Central memory CD8-positive, alpha-beta T cell (primary cell): ENCODE results near the gene RNU7-1.
A peak's percentile ranks its signal among the peaks of the same experiment; 100 is the strongest.

Experiments used
- ATAC-seq: fragments of 150-1000 bp; cut with Tn5 transposase; replicated peaks from 2 replicates; pipeline ENCODE4 v1.10.0; 2022; ENCODE audit warnings: mild to moderate bottlenecking, moderate FRiP score, moderate number of reproducible peaks; ENCODE audit not compliant: poor library complexity, severe bottlenecking; ENCODE audit errors: extremely low read depth
- DNase-seq, 2 donors: peaks; one replicate each; pipeline ENCODE4 v3.0.0; 2021; ENCODE audit warnings: low spot score in 2 of 2
- H3K27ac Mint-ChIP-seq: one replicate; pipeline ENCODE4 v1.8.0; 2022; ENCODE audit warnings: low read depth, mild to moderate bottlenecking, moderate library complexity, mixed read lengths
- H3K27me3 Mint-ChIP-seq: one replicate; pipeline ENCODE4 v1.8.0; 2022; ENCODE audit warnings: mixed read lengths
- H3K36me3 Mint-ChIP-seq: one replicate; pipeline ENCODE4 v1.8.0; 2022; ENCODE audit warnings: mild to moderate bottlenecking, moderate library complexity, mixed read lengths; ENCODE audit not compliant: insufficient read depth
- H3K4me1 Mint-ChIP-seq: one replicate; pipeline ENCODE4 v1.8.0; 2022; ENCODE audit warnings: mixed read lengths
- H3K4me3 Mint-ChIP-seq: one replicate; pipeline ENCODE4 v1.8.0; 2022; ENCODE audit warnings: mild to moderate bottlenecking, moderate library complexity, mixed read lengths
- H3K9me3 Mint-ChIP-seq: one replicate; pipeline ENCODE4 v1.8.0; 2022; ENCODE audit warnings: mixed read lengths

The RNU7-1 gene

GRCh38 chr12:6923851-6924250 lies 19.8 kb upstream of the RNU7-1 start:
- Mint-ChIP-seq H3K4me3 (peak overlapping the region; percentile 58), H3K9me3 (no peaks in the 10 kb centered on the region), H3K4me1 (peaks cover 28% of the 10 kb centered on the region), H3K27me3 (no peaks in the 10 kb centered on the region), H3K27ac (no peak overlapping the region), H3K36me3 (peaks cover 30% of the 10 kb centered on the region)
- DNase-seq (no peak), ATAC-seq (no peak)

- H3K27me3 Mint-ChIP-seq, result no peaks in the 10 kb centered on the region
- H3K4me1 Mint-ChIP-seq, result peaks cover 41% of the 10 kb centered on the region
- no peak for ATAC-seq
- H3K9me3 Mint-ChIP-seq, result no peaks in the 10 kb centered on the region
- H3K4me3 Mint-ChIP-seq, result peak overlapping the region; percentile 58
- no peak for DNase-seq
- peak overlapping the region; percentile 12 for H3K27ac Mint-ChIP-seq
- peaks cover 21% of the 10 kb centered on the region for H3K36me3 Mint-ChIP-seq
Measured at GRCh38 chr12:6925239-6925539, 18.4 kb upstream of the RNU7-1 start.

GRCh38 chr12:6925540-6926279 lies 17.9 kb upstream of the RNU7-1 start:
- peak overlapping the region; percentile 12 for H3K27ac Mint-ChIP-seq
- peaks cover 45% of the 10 kb centered on the region for H3K4me1 Mint-ChIP-seq
- no peaks in the 10 kb centered on the region for H3K9me3 Mint-ChIP-seq
- no peaks in the 10 kb centered on the region for H3K27me3 Mint-ChIP-seq
- peaks cover 21% of the 10 kb centered on the region for H3K36me3 Mint-ChIP-seq
- DNase-seq, result no peak
- ATAC-seq, result no peak
- peak overlapping the region; percentile 83 for H3K4me3 Mint-ChIP-seq

GRCh38 chr12:6927379-6928021 lies 16.1 kb upstream of the RNU7-1 start, which contains the start of gene ATN1:
Gene ATN1 (plus strand): TSS chr12:6927959. CDS start chr12:6934002, 6,043 bp downstream.
- no peaks in the 10 kb centered on the region for H3K9me3 Mint-ChIP-seq
- ATAC-seq (no peak), DNase-seq (no peak)
- no peaks in the 10 kb centered on the region for H3K27me3 Mint-ChIP-seq
- peak within 1 kb of the TSS; percentile 90 for H3K27ac Mint-ChIP-seq
- H3K4me3 Mint-ChIP-seq, result peak within 1 kb of the TSS; percentile 83
- H3K4me1 Mint-ChIP-seq, result peaks cover 51% of the 10 kb centered on the region
- peaks cover 12% of the 10 kb centered on the region for H3K36me3 Mint-ChIP-seq

- H3K27ac Mint-ChIP-seq, result peak overlapping the region; percentile 90
- H3K36me3 Mint-ChIP-seq, result peaks cover 15% of the 10 kb centered on the region
Measured at GRCh38 chr12:6928022-6928702, 15.5 kb upstream of the RNU7-1 start.

GRCh38 chr12:6928703-6929407 lies 14.8 kb upstream of the RNU7-1 start:
- Mint-ChIP-seq H3K36me3 (peaks cover 13% of the 10 kb centered on the region), H3K9me3 (no peaks in the 10 kb centered on the region), H3K27me3 (no peaks in the 10 kb centered on the region), H3K27ac (peak overlapping the region; percentile 90), H3K4me1 (peaks cover 56% of the 10 kb centered on the region), H3K4me3 (peak overlapping the region; percentile 82)
- DNase-seq (no peak), ATAC-seq (no peak)

More at GRCh38 chr12:6928022-6928702, 15.5 kb upstream of the RNU7-1 start:
- Mint-ChIP-seq H3K4me1 (peaks cover 54% of the 10 kb centered on the region), H3K9me3 (no peaks in the 10 kb centered on the region), H3K27me3 (no peaks in the 10 kb centered on the region), H3K4me3 (peak overlapping the region; percentile 83)
- DNase-seq (no peak), ATAC-seq (peak; percentile 31)

- Mint-ChIP-seq H3K27ac (peak overlapping the region; percentile 90), H3K36me3 (peaks cover 9% of the 10 kb centered on the region), H3K9me3 (no peaks in the 10 kb centered on the region), H3K4me3 (peak overlapping the region; percentile 82), H3K4me1 (peaks cover 54% of the 10 kb centered on the region), H3K27me3 (no peaks in the 10 kb centered on the region)
- DNase-seq, result no peak
- ATAC-seq, result no peak
Measured at GRCh38 chr12:6929466-6930452, 13.9 kb upstream of the RNU7-1 start.

GRCh38 chr12:6932766-6933165 lies 10.8 kb upstream of the RNU7-1 start:
- DNase-seq, result no peak
- H3K36me3 Mint-ChIP-seq, result peaks cover 7% of the 10 kb centered on the region
- no peaks in the 10 kb centered on the region for H3K27me3 Mint-ChIP-seq
- H3K4me1 Mint-ChIP-seq, result peaks cover 59% of the 10 kb centered on the region
- no peak overlapping the region for H3K27ac Mint-ChIP-seq
- ATAC-seq, result no peak
- no peaks in the 10 kb centered on the region for H3K9me3 Mint-ChIP-seq
- H3K4me3 Mint-ChIP-seq, result no peak overlapping the region

GRCh38 chr12:6934110-6934509 lies 9.5 kb upstream of the RNU7-1 start:
- H3K4me3 Mint-ChIP-seq, result no peak overlapping the region
- H3K36me3 Mint-ChIP-seq, result peaks cover 10% of the 10 kb centered on the region
- no peaks in the 10 kb centered on the region for H3K9me3 Mint-ChIP-seq
- H3K27ac Mint-ChIP-seq, result peak overlapping the region; percentile 26
- no peaks in the 10 kb centered on the region for H3K27me3 Mint-ChIP-seq
- DNase-seq, result no peak
- no peak for ATAC-seq
- peaks cover 60% of the 10 kb centered on the region for H3K4me1 Mint-ChIP-seq

- peak overlapping the region; percentile 78 for H3K4me3 Mint-ChIP-seq
- peaks cover 49% of the 10 kb centered on the region for H3K4me1 Mint-ChIP-seq
- ATAC-seq (no peak), DNase-seq (no peak)
- no peaks in the 10 kb centered on the region for H3K9me3 Mint-ChIP-seq
- H3K27ac Mint-ChIP-seq, result peak overlapping the region; percentile 86
- peaks cover 10% of the 10 kb centered on the region for H3K36me3 Mint-ChIP-seq
- H3K27me3 Mint-ChIP-seq, result no peaks in the 10 kb centered on the region
Measured at GRCh38 chr12:6935371-6936193, 8.0 kb upstream of the RNU7-1 start.

GRCh38 chr12:6936194-6936635 lies 7.4 kb upstream of the RNU7-1 start:
- peaks cover 10% of the 10 kb centered on the region for H3K36me3 Mint-ChIP-seq
- DNase-seq, result no peak
- H3K4me3 Mint-ChIP-seq, result peak overlapping the region; percentile 78
- H3K27ac Mint-ChIP-seq, result peak overlapping the region; percentile 86
- H3K4me1 Mint-ChIP-seq, result peaks cover 49% of the 10 kb centered on the region
- H3K9me3 Mint-ChIP-seq, result no peaks in the 10 kb centered on the region
- no peak for ATAC-seq
- H3K27me3 Mint-ChIP-seq, result no peaks in the 10 kb centered on the region
